ENCODE data around the gene TYW3. TPM values are rescaled to one million over a fixed set of nuclear protein-coding genes. Genes with fewer than 3 reads are reported as not detected.

Gene TYW3
- total and polyA plus RNA-seq, 11 donors, result 10.6 to 28.1 (median 19.1) TPM

DNA sequence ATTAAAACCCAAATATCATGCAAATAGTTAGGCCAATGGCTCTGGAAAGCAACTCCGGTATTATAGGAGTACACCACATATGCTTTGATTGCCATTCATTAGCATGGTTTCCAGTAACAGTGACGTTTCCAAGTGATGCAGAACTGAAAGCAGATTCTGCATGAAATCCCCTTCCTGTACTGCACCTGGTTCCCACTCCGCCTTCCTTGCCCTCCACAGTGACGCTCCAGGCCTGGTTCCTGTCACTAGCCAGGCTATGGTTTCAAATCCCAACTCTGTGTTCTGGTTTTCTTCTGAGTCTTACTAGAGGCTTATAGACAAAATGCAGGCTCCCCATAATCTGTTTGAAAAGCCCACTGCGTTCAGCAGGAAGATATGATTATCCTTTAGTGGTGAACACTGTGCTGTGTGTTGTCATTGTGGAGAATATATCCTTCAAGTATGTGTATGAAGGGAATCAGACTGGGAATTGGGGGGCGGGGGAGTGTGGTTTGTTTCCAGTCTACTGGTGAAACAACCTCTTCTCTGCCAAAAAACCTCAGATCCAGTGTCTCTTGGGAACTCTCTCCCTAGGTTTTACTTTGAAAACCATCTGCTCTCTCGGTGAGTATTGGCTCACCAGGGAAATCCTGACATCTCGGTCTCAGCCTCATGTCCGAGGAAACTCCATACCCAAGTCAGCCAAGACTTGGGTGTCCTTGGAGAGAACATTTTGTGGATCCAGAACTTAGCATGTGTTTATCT, 78.7 kb downstream of the TYW3 start:
- no peak overlapping the region for H3K27ac ChIP-seq
- no peak for TF ChIP-seq POLR2A (IDR thresholded peaks at IDR 0.05)
- TF ChIP-seq, protein P1, sequence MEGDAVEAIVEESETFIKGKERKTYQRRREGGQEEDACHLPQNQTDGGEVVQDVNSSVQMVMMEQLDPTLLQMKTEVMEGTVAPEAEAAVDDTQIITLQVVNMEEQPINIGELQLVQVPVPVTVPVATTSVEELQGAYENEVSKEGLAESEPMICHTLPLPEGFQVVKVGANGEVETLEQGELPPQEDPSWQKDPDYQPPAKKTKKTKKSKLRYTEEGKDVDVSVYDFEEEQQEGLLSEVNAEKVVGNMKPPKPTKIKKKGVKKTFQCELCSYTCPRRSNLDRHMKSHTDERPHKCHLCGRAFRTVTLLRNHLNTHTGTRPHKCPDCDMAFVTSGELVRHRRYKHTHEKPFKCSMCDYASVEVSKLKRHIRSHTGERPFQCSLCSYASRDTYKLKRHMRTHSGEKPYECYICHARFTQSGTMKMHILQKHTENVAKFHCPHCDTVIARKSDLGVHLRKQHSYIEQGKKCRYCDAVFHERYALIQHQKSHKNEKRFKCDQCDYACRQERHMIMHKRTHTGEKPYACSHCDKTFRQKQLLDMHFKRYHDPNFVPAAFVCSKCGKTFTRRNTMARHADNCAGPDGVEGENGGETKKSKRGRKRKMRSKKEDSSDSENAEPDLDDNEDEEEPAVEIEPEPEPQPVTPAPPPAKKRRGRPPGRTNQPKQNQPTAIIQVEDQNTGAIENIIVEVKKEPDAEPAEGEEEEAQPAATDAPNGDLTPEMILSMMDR (IDR thresholded peaks at IDR 0.05), result no peak
- no peaks in the 10 kb centered on the region for H3K27me3 ChIP-seq
- H3K36me3 ChIP-seq, result no peaks in the 10 kb centered on the region
- intact Hi-C loops (cut with DNase I), result no loop called here
- H3K4me1 ChIP-seq, result no peaks in the 10 kb centered on the region
- H3K9me3 ChIP-seq, result peaks cover 0 to 10% (median 0%) of the 10 kb centered on the region in 12 donors
- ATAC-seq, result no peak
- H3K4me3 ChIP-seq, result no peak overlapping the region
- DNase-seq, result no peak
- 44 to 57% (median 48%) methylated on average over 9 of the region's 9 CpGs for WGBS, 4 donors

DNA sequence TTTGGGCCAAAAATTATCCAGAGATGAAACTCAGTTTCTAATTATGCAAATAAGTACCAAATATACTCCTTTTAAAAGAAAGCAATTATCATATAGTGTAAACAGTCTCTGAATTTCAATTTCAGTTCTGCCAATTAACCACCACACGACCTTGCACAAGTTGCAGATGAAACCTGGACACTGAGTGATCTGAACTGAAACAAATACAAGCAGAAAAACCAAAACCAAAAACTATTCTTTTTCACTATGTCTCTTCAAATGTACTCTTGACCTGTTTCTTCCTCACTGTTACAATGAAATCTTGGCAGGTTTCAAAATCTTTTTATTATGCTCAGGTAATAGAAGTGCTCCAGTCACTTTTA, 79.2 kb downstream of the TYW3 start:
- Histone ChIP-seq H3K27me3 (no peaks in the 10 kb centered on the region), H3K9me3 (peaks cover 0 to 10% (median 0%) of the 10 kb centered on the region in 12 donors), H3K36me3 (no peaks in the 10 kb centered on the region), H3K4me1 (no peaks in the 10 kb centered on the region), H3K4me3 (no peak overlapping the region), H3K27ac (no peak overlapping the region)
- DNase-seq, result no peak
- WGBS, 4 donors, result 58 to 65% (median 62%) methylated on average over 1 of the region's 1 CpG
- no peak for TF ChIP-seq POLR2A (IDR thresholded peaks at IDR 0.05)
- TF ChIP-seq, protein P1 (IDR thresholded peaks at IDR 0.05), result no peak
- intact Hi-C loops (cut with DNase I), result no loop called here
- ATAC-seq, result no peak

Other genes starting within 250 kb of the TYW3 start
- under 1 TPM in 2 of 9 donors, not detected in 7; 0.06 to 0.09 TPM for gene LRRC53, start 220.5 kb upstream of the TYW3 start, total RNA-seq
- gene LRRC53, start 220.5 kb upstream of the TYW3 start, polyA plus RNA-seq, result under 1 TPM in 1 of 2 donors, not detected in 1; 0.04 TPM
- under 1 TPM in 1 of 9 donors, not detected in 8; 0.21 TPM for gene ERICH3, start 59.4 kb upstream of the TYW3 start, total RNA-seq
- under 1 TPM; 0.03 to 0.08 TPM for gene ERICH3, start 59.4 kb upstream of the TYW3 start, polyA plus RNA-seq
- gene CRYZ, start 102 bp upstream of the TYW3 start, total RNA-seq, result 10 to 100 TPM; 23.0 to 54.1 (median 42.7) TPM
- gene CRYZ, start 102 bp upstream of the TYW3 start, polyA plus RNA-seq, result 10 to 100 TPM; 12.7 to 27.0 TPM

Data from heart left ventricle (tissue), 16 donors.